Left ventricle myocardium superior (tissue), 1 donor: Measurements from ENCODE around the gene FBXO42. TPM values are rescaled to one million over a fixed set of nuclear protein-coding genes. Genes with fewer than 3 reads are reported as not detected.

Experiments used
- ATAC-seq: fragments of 200-7000 bp; cut with Tn5 transposase; one replicate; pipeline ENCODE4 v1.9.1; 2020; ENCODE audit warnings: mild to moderate bottlenecking, moderate library complexity
- DNase-seq: peaks from one replicate; pipeline ENCODE4 v3.0.0-alpha.2; 2020
- intact Hi-C: fragments of 100-400 bp; cut with micrococcal nuclease; formaldehyde crosslinking; loops from one replicate; pipeline ENCODE4 v1.11.0; 2022
- total RNA-seq: library from RNA; stranded (reverse); fragmentation: NEBNext Ultra II Directional; extraction: Animal tissue kit (Norgen Biotek cat#: 25700); gene quantifications from one replicate; pipeline ENCODE4 v1.2.1, GENCODE V29; 2021
- donor health status: DM: no; HTN: yes; CAD: no; lungs with severe emphysema.

FBXO42 gene
- total RNA-seq, 1 donor from 2014 or later: 23.1 TPM

GRCh38 chr1:16342331-16343062, 9.8 kb downstream of the FBXO42 start:
- ATAC-seq (no peak), DNase-seq (no peak)
- intact Hi-C loops: no loop called here

- intact Hi-C loops: no loop called here
- peak; percentile 61 for ATAC-seq
Measured at GRCh38 chr1:16340673-16341072, 11.6 kb downstream of the FBXO42 start.

GRCh38 chr1:16338961-16339360, 13.3 kb downstream of the FBXO42 start:
- DNase-seq (no peak), ATAC-seq (no peak)
- intact Hi-C loops: no loop called here

More at GRCh38 chr1:16340673-16341072, 11.6 kb downstream of the FBXO42 start:
- no peak for DNase-seq

GRCh38 chr1:16334655-16335340, 17.5 kb downstream of the FBXO42 start:
- DNase-seq (no peak), ATAC-seq (no peak)
- intact Hi-C loops: no loop called here

GRCh38 chr1:16326833-16327404, 25.4 kb downstream of the FBXO42 start:
- DNase-seq (no peak), ATAC-seq (no peak)
- intact Hi-C loops: no loop called here

GRCh38 chr1:16324456-16324890, 27.8 kb downstream of the FBXO42 start:
- intact Hi-C loops: no loop called here
- ATAC-seq (peak; percentile 81), DNase-seq (no peak)

GRCh38 chr1:16321176-16321867, 31.0 kb downstream of the FBXO42 start:
- intact Hi-C loops: no loop called here
- DNase-seq (no peak), ATAC-seq (no peak)

- ATAC-seq: peak; percentile 74
- DNase-seq: no peak
- intact Hi-C loops: no loop called here
Measured at GRCh38 chr1:16318555-16318954, 33.7 kb downstream of the FBXO42 start.

GRCh38 chr1:16315437-16315836, 36.8 kb downstream of the FBXO42 start:
- no peak for DNase-seq
- no peak for ATAC-seq
- intact Hi-C loops: no loop called here

- intact Hi-C loops: no loop called here
- ATAC-seq: no peak
- no peak for DNase-seq
Measured at GRCh38 chr1:16307222-16307621, 45.1 kb downstream of the FBXO42 start.

- ATAC-seq: no peak
- intact Hi-C loops: no loop called here
- DNase-seq: no peak
Measured at GRCh38 chr1:16302709-16303627, 49.3 kb downstream of the FBXO42 start.

- DNase-seq (no peak), ATAC-seq (peak; percentile 83)
- intact Hi-C loops: no loop called here
Measured at GRCh38 chr1:16300436-16300835, 51.8 kb downstream of the FBXO42 start.

GRCh38 chr1:16298653-16299052, 53.6 kb downstream of the FBXO42 start:
- peak; percentile 26 for ATAC-seq
- intact Hi-C loops: no loop called here
- no peak for DNase-seq

GRCh38 chr1:16296643-16297042, 55.6 kb downstream of the FBXO42 start:
- DNase-seq (no peak), ATAC-seq (no peak)
- intact Hi-C loops: no loop called here

GRCh38 chr1:16294219-16295212, 57.8 kb downstream of the FBXO42 start:
- ATAC-seq: peak; percentile 17

GRCh38 chr1:16293538-16293937, 58.7 kb downstream of the FBXO42 start:
- ATAC-seq (no peak), DNase-seq (no peak)
- intact Hi-C loops: no loop called here

More at GRCh38 chr1:16294219-16295212, 57.8 kb downstream of the FBXO42 start:
- DNase-seq: no peak
- intact Hi-C loops: no loop called here

- ATAC-seq (no peak), DNase-seq (no peak)
- intact Hi-C loops: no loop called here
Measured at GRCh38 chr1:16292739-16293138, 59.5 kb downstream of the FBXO42 start.

- DNase-seq: no peak
- ATAC-seq: no peak
- intact Hi-C loops: no loop called here
Measured at GRCh38 chr1:16289959-16290358, 62.3 kb downstream of the FBXO42 start.
